Activated CD4-positive, alpha-beta T cell treated with anti-CD3 and anti-CD28 coated beads for 36 hours (primary cell): Measurements from ENCODE around the gene PIK3AP1. TPM values are rescaled to one million over a fixed set of nuclear protein-coding genes. Genes with fewer than 3 reads are reported as not detected.
A peak's percentile ranks its signal among the peaks of the same experiment; 100 is the strongest.
"Not testable (repeated sequence)": the region's sequence is repeated elsewhere in the genome, so short reads cannot be mapped to it uniquely, and the experiment has no call there.

ENCODE experiments used
- ATAC-seq: fragments of 200-7000 bp; cut with Tn5 transposase; one replicate; pipeline ENCODE4 v1.10.0; 2021; ENCODE audit warnings: mild to moderate bottlenecking, moderate library complexity
- CTCF ChIA-PET: fragments of 350-600 bp; sonication (Branson Sonifier 250); formaldehyde crosslinking; loops from one replicate; lab custom pipeline; 2021; ENCODE audit warnings: antibody characterized with exemption; lab: Charles Lee
- POLR2A ChIA-PET: fragments of 350-600 bp; sonication (Branson Sonifier 250); formaldehyde crosslinking; loops from one replicate; lab custom pipeline; 2021; ENCODE audit warnings: antibody characterized with exemption, inconsistent platforms; lab: Charles Lee
- DNase-seq: peaks from one replicate; pipeline ENCODE4 v3.0.0-alpha.2; 2020
- H3K27ac Mint-ChIP-seq: one replicate; pipeline ENCODE4 v1.8.0; 2021; ENCODE audit warnings: mixed read lengths
- H3K27me3 Mint-ChIP-seq: one replicate; pipeline ENCODE4 v1.8.0; 2021; ENCODE audit warnings: mixed read lengths
- H3K36me3 Mint-ChIP-seq: one replicate; pipeline ENCODE4 v1.8.0; 2021; ENCODE audit warnings: low read depth, mixed read lengths
- H3K4me1 Mint-ChIP-seq: one replicate; pipeline ENCODE4 v1.8.0; 2021; ENCODE audit warnings: mixed read lengths
- H3K4me3 Mint-ChIP-seq: one replicate; pipeline ENCODE4 v1.8.0; 2021; ENCODE audit warnings: mild to moderate bottlenecking, moderate library complexity, mixed read lengths
- H3K9me3 Mint-ChIP-seq: one replicate; pipeline ENCODE4 v1.8.0; 2021; ENCODE audit warnings: low read depth, mixed read lengths
- intact Hi-C, 2 experiments: fragments of 100-400 bp; cut with DNase I in 1 of 2; cut with micrococcal nuclease in 1 of 2; formaldehyde crosslinking; loops; one replicate each; pipeline versions ENCODE4 v1.14.2 to v1.15.1; 2022 to 2024; cut with DNase I, micrococcal nuclease
- total RNA-seq, 2 experiments: library from RNA; stranded (reverse); gene quantifications; one replicate each; pipeline ENCODE4 v1.2.3, GENCODE V29; 2021

The PIK3AP1 gene
- total RNA-seq, 2 experiments from 2014 or later: 2.7 to 2.9 TPM

GRCh38 chr10:96584474-96584873 lies 135.8 kb downstream of the PIK3AP1 start:
- ChIA-PET POLR2A (interaction anchor here (0.7 kb wide), 1 partner anchor 18 kb away, joined by 7 read pairs; no protein-coding TSS in a partner anchor), CTCF (interaction anchor here (0.6 to 1.9 kb wide), 3 partner anchors 18 to 275 kb away, joined by 3 to 6 read pairs (median 3); no protein-coding TSS in a partner anchor)
- no peak for ATAC-seq
- H3K4me3 Mint-ChIP-seq: no peak overlapping the region
- no peak for DNase-seq
- H3K4me1 Mint-ChIP-seq: peaks cover 46% of the 10 kb centered on the region
- H3K27me3 Mint-ChIP-seq: no peaks in the 10 kb centered on the region
- intact Hi-C loops: loop anchor here in 1 of 2 experiments (10.0 kb wide), 1 partner anchor 830 kb away; no protein-coding TSS in a partner anchor
- H3K27ac Mint-ChIP-seq: no peak overlapping the region
- H3K36me3 Mint-ChIP-seq: peaks cover 23% of the 10 kb centered on the region
- no peaks in the 10 kb centered on the region for H3K9me3 Mint-ChIP-seq

- Mint-ChIP-seq H3K36me3 (peaks cover 23% of the 10 kb centered on the region), H3K27ac (no peak overlapping the region), H3K4me3 (no peak overlapping the region), H3K9me3 (no peaks in the 10 kb centered on the region), H3K4me1 (peaks cover 46% of the 10 kb centered on the region), H3K27me3 (no peaks in the 10 kb centered on the region)
- CTCF ChIA-PET: interaction anchor here (0.7 to 1.1 kb wide), 2 partner anchors 39 to 249 kb away, joined by 3 read pairs; no protein-coding TSS in a partner anchor
- POLR2A ChIA-PET: interaction anchor here (0.7 kb wide), 1 partner anchor 18 kb away, joined by 7 read pairs; no protein-coding TSS in a partner anchor
- DNase-seq (no peak), ATAC-seq (no peak)
- intact Hi-C loops: loop anchor here in 1 of 2 experiments (10.0 kb wide), 1 partner anchor 831 kb away; no protein-coding TSS in a partner anchor
Measured at GRCh38 chr10:96584035-96584434, 136.3 kb downstream of the PIK3AP1 start.

GRCh38 chr10:96579133-96579532 lies 141.2 kb downstream of the PIK3AP1 start:
- Mint-ChIP-seq H3K4me1 (peaks cover 65% of the 10 kb centered on the region), H3K9me3 (no peaks in the 10 kb centered on the region), H3K36me3 (peaks cover 40% of the 10 kb centered on the region), H3K27me3 (no peaks in the 10 kb centered on the region), H3K4me3 (no peak overlapping the region), H3K27ac (no peak overlapping the region)
- ChIA-PET CTCF (no interaction called here), POLR2A (no interaction called here)
- DNase-seq (no peak), ATAC-seq (no peak)
- intact Hi-C loops: no loop called here

GRCh38 chr10:96578633-96579032 lies 141.7 kb downstream of the PIK3AP1 start:
- CTCF ChIA-PET: no interaction called here
- Mint-ChIP-seq H3K4me1 (peaks cover 65% of the 10 kb centered on the region), H3K27ac (no peak overlapping the region), H3K27me3 (no peaks in the 10 kb centered on the region), H3K36me3 (peaks cover 42% of the 10 kb centered on the region), H3K9me3 (no peaks in the 10 kb centered on the region), H3K4me3 (no peak overlapping the region)
- intact Hi-C loops: no loop called here
- DNase-seq (no peak), ATAC-seq (no peak)
- POLR2A ChIA-PET: no interaction called here

GRCh38 chr10:96578022-96578421 lies 142.3 kb downstream of the PIK3AP1 start:
- ChIA-PET POLR2A (no interaction called here), CTCF (interaction anchor here (0.6 kb wide), 1 partner anchor 1299 kb away, joined by 3 read pairs; no protein-coding TSS in a partner anchor)
- DNase-seq: no peak
- ATAC-seq: peak; percentile 33
- H3K36me3 Mint-ChIP-seq: peaks cover 41% of the 10 kb centered on the region
- H3K4me3 Mint-ChIP-seq: no peak overlapping the region
- peak overlapping the region; percentile 20 for H3K27ac Mint-ChIP-seq
- H3K4me1 Mint-ChIP-seq: peaks cover 65% of the 10 kb centered on the region
- intact Hi-C loops: no loop called here
- no peaks in the 10 kb centered on the region for H3K9me3 Mint-ChIP-seq
- no peaks in the 10 kb centered on the region for H3K27me3 Mint-ChIP-seq

- no peaks in the 10 kb centered on the region for H3K9me3 Mint-ChIP-seq
- ATAC-seq: no peak
- no peaks in the 10 kb centered on the region for H3K27me3 Mint-ChIP-seq
- no peak overlapping the region for H3K4me3 Mint-ChIP-seq
- DNase-seq: no peak
- CTCF ChIA-PET: no interaction called here
- no peak overlapping the region for H3K27ac Mint-ChIP-seq
- POLR2A ChIA-PET: interaction anchor here (0.6 kb wide), 1 partner anchor 889 kb away, joined by 4 read pairs; no protein-coding TSS in a partner anchor
- intact Hi-C loops: no loop called here
- peaks cover 68% of the 10 kb centered on the region for H3K4me1 Mint-ChIP-seq
- H3K36me3 Mint-ChIP-seq: peaks cover 45% of the 10 kb centered on the region
Measured at GRCh38 chr10:96577069-96577468, 143.2 kb downstream of the PIK3AP1 start.

GRCh38 chr10:96576277-96576980 lies 143.9 kb downstream of the PIK3AP1 start:
- peaks cover 48% of the 10 kb centered on the region for H3K36me3 Mint-ChIP-seq
- CTCF ChIA-PET: no interaction called here
- H3K27ac Mint-ChIP-seq: no peak overlapping the region
- H3K4me3 Mint-ChIP-seq: no peak overlapping the region
- intact Hi-C loops: no loop called here
- ATAC-seq: no peak
- H3K27me3 Mint-ChIP-seq: no peaks in the 10 kb centered on the region
- no peaks in the 10 kb centered on the region for H3K9me3 Mint-ChIP-seq
- POLR2A ChIA-PET: interaction anchor here (0.6 kb wide), 1 partner anchor 890 kb away, joined by 4 read pairs; no protein-coding TSS in a partner anchor
- H3K4me1 Mint-ChIP-seq: peaks cover 68% of the 10 kb centered on the region
- no peak for DNase-seq

- ATAC-seq, H3K27ac Mint-ChIP-seq, CTCF ChIA-PET, DNase-seq, H3K9me3 Mint-ChIP-seq, intact Hi-C loops, POLR2A ChIA-PET, H3K4me3 Mint-ChIP-seq, H3K27me3 Mint-ChIP-seq: not testable (repeated sequence)
- H3K36me3 Mint-ChIP-seq: peaks cover 41% of the 10 kb centered on the region
- H3K4me1 Mint-ChIP-seq: peaks cover 56% of the 10 kb centered on the region
Measured at GRCh38 chr10:96574564-96574963, 145.8 kb downstream of the PIK3AP1 start.

GRCh38 chr10:96573036-96573435 lies 147.3 kb downstream of the PIK3AP1 start:
- peaks cover 52% of the 10 kb centered on the region for H3K36me3 Mint-ChIP-seq
- no peak overlapping the region for H3K4me3 Mint-ChIP-seq
- peaks cover 59% of the 10 kb centered on the region for H3K4me1 Mint-ChIP-seq
- intact Hi-C loops: no loop called here
- H3K27ac Mint-ChIP-seq: no peak overlapping the region
- DNase-seq: no peak
- H3K9me3 Mint-ChIP-seq: no peaks in the 10 kb centered on the region
- no peaks in the 10 kb centered on the region for H3K27me3 Mint-ChIP-seq
- ChIA-PET CTCF (no interaction called here), POLR2A (interaction anchor here (0.6 kb wide), 1 partner anchor 773 kb away, joined by 3 read pairs; no protein-coding TSS in a partner anchor)
- no peak for ATAC-seq

- Mint-ChIP-seq H3K9me3 (no peaks in the 10 kb centered on the region), H3K4me1 (peaks cover 57% of the 10 kb centered on the region), H3K27ac (no peak overlapping the region), H3K4me3 (no peak overlapping the region), H3K27me3 (no peaks in the 10 kb centered on the region), H3K36me3 (peaks cover 54% of the 10 kb centered on the region)
- no peak for ATAC-seq
- intact Hi-C loops: no loop called here
- ChIA-PET POLR2A (interaction anchor here (0.6 kb wide), 1 partner anchor 9 kb away, joined by 3 read pairs; no protein-coding TSS in a partner anchor), CTCF (interaction anchor here (0.6 kb wide), 2 partner anchors 155 to 391 kb away, joined by 3 read pairs; no protein-coding TSS in a partner anchor)
- no peak for DNase-seq
Measured at GRCh38 chr10:96570983-96571964, 149.0 kb downstream of the PIK3AP1 start.

GRCh38 chr10:96570511-96570910 lies 149.8 kb downstream of the PIK3AP1 start:
- peaks cover 52% of the 10 kb centered on the region for H3K36me3 Mint-ChIP-seq
- H3K27ac Mint-ChIP-seq: no peak overlapping the region
- intact Hi-C loops: no loop called here
- H3K4me3 Mint-ChIP-seq: no peak overlapping the region
- DNase-seq (no peak), ATAC-seq (no peak)
- peaks cover 62% of the 10 kb centered on the region for H3K4me1 Mint-ChIP-seq
- no peaks in the 10 kb centered on the region for H3K27me3 Mint-ChIP-seq
- H3K9me3 Mint-ChIP-seq: no peaks in the 10 kb centered on the region
- ChIA-PET POLR2A (interaction anchor here (0.6 kb wide), 1 partner anchor 10 kb away, joined by 3 read pairs; no protein-coding TSS in a partner anchor), CTCF (no interaction called here)
